ENCODE results near the gene VEZT.
"Not testable (repeated sequence)": the region's sequence is repeated elsewhere in the genome, so short reads cannot be mapped to it uniquely, and the experiment has no call there.

VEZT gene

DNA sequence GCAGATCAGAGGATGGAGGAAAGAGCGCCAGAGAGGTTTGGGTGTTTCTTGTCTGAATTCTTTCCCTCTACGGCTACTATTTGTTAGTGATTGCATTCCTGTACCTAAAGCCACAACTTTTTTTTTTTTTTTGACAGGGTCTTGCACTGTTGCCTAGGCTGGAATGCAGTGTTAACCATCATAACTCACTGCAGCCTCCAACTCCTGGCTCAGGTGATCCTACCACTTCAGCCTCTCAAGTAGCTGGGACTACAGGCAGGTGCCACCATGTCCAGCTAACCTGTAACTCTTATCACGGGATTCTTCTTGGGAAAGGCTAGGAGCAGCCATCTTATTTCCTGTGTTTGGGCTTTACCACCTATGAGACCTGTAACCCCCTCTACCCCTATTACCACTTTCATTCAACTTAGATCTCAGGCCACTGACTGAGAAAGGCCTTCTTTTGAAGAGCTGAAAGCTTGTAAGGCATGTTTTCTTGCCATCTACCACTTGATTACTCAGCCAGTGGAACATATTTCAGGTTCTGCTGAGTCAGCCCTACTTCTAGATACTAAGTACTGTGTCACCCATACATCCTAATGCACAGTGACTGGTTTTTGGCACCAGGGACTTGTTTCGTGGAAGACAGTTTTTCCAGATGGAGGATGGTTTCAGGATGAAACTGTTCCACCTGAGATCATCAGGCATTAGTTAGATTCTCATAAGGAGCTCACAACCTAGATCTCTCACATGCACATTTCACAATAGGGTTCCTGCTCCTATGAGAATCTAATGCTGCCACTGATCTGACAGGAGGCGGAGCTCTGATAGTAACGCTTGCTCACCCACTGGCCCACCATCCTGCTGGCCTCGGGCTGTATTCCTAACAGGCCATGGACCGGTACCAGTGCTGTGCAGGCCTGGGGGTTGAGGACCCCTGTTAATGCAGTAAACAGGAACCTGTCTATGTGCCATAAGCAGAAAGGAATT is 6.9 kb downstream of the VEZT start:
- no peak for DNase-seq (ENCODE audit: low read depth)

DNA sequence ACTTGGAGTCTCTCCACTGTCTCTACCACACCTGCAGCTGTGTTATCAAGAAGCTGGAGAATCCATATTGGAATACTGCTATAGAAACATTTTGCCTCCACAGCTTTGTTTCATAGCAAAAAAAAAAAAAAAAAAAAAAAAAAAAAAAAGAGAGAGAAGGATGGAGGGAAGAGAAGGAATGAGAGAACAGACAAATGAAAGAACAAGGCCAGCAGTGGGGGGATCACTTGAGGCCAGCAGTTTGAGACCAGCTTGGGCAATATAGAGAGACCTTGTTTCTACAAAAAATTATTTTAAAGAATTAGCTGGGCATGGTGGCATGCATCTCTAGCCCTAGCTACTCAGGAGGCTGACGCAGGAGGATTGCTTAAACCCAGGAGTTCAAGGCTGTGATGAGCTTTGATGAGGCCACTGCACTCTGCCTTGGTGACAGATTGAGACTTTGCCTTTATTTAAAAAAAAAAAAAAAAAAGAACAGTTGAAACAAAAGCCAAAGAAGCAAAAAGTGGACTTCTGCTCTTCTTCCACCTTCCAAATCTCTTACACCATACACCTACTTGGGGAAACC is 8.1 kb downstream of the VEZT start:
- DNase-seq (ENCODE audit: low read depth), result no peak

- no peak for DNase-seq (ENCODE audit: low read depth)
Measured at GRCh38 chr12:95227818-95228356, 10.3 kb downstream of the VEZT start.

- DNase-seq (ENCODE audit: low read depth), result no peak
Measured at GRCh38 chr12:95228617-95229016, 11.0 kb downstream of the VEZT start.

DNA sequence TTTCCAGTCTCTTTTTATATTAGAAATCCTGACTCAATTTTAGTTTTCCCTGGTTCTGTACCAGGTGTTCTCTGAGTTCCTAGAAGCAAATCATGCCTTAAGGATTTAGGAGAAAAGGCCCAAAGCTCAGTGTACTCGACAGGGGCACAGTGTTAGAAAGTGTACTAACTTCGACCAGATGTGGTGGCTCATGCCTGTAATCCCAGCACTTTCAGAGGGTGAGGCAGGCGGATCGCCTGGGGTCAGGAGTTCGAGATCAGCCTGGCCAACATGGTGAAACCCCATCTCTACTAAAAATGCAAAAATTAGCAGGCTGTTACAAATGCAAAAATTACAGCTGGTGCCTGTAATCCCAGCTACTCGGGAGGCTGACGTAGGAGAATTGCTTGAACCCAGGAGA is 12.0 kb downstream of the VEZT start:
- no peak for DNase-seq (ENCODE audit: low read depth)

DNA sequence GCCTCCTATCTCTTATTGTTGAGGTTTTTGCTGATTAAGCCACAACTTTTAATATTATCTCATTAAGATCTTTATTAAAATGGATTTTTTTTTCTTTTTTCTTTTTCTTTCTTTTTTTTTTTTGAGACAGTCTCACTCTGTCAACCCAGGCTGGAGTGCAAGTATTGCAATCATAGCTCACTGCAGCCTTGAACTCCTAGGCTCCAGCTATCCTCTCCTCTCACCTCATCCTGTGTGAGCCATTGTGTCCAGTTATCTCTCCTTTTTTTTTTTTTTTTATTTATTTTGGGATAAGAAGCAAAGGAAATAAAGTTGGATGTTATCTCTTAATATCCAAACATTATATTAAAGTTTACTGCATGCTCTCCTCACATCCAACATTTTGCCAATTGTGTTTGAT is 12.7 kb downstream of the VEZT start:
- DNase-seq (ENCODE audit: low read depth), result no peak

DNA sequence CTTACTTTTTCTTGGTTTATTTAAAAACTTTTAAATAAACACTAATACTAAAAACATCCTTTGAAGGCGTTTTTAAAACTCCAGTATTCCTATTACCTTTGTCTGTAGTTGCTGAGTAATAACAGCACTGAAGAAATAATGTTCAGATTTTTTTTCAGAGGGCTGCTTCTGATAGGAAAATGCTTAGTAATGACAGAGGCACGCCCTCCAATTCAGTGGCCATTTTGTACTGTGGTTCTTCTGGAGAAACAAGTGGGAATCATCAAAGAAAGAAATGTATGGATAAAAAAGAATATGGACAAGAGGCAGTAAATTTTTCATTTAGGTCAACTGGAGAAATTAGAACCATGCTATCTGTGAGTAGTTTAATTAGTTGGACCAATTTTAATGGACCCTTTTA is 13.6 kb downstream of the VEZT start:
- DNase-seq (ENCODE audit: low read depth), result no peak

GRCh38 chr12:95234187-95234586 is 16.6 kb downstream of the VEZT start:
- DNase-seq (ENCODE audit: low read depth), result not testable (repeated sequence)

GRCh38 chr12:95235621-95236020 is 18.0 kb downstream of the VEZT start:
- DNase-seq (ENCODE audit: low read depth), result not testable (repeated sequence)

DNA sequence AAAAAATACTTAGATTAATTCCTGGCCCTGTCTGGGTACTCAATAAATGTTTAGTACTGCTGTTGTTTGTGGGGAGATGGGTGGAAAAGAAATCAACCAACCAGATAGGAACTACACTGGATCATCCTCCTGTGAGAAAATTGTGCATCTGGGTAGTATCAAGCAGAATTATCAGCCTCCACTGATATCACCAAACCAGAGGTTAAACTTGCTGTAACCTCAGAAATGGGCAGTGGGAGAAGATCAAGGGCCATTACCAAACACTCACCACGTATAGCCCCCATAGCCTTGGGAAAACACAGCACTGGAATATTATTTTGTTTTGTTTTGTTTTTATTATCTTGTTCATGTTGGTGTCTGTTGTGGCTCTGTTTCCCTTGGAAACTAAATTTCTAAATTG is 19.7 kb downstream of the VEZT start:
- DNase-seq (ENCODE audit: low read depth), result no peak

- DNase-seq (ENCODE audit: low read depth), result no peak
Measured at GRCh38 chr12:95238150-95238549, 20.5 kb downstream of the VEZT start.

DNA sequence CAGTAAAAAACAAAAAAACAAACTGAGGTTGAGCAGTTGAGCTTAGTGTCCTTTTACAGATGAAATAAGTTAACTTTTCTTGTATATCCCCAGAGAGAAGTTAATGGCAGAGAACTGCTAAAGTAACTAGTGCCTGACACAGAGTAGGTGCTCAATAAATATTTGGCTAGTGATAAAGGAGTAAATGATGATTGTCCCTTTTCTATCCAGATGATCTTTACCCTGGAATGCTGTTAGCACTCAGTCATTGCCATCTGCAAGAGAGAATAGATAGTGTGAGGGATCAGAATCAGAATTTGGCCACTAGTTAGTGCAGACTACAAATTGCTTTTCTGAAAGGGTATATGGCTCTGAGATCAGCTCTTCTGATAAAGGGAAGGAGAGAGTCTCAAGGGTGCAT is 21.6 kb downstream of the VEZT start:
- no peak for DNase-seq (ENCODE audit: low read depth)

DNA sequence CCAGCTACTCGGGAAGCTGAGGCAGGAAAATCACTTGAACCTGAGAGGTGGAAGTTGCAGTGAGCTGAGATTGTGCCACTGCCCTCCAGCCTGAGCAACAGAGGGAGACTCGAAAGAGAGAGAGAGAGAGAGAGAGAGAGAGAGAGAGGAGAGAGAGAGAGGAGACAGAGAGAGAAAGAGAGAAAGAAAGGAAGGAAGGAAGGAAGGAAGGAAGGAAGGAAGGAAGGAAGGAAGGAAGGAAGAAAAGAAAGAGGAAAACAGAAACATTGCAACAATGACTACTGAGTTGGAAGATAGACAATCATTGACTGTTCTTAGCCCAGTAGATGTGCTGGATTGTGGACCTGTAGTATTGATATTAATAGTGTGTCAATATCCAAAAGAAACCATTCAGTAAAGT is 22.2 kb downstream of the VEZT start:
- not testable (repeated sequence) for DNase-seq (ENCODE audit: low read depth)

DNA sequence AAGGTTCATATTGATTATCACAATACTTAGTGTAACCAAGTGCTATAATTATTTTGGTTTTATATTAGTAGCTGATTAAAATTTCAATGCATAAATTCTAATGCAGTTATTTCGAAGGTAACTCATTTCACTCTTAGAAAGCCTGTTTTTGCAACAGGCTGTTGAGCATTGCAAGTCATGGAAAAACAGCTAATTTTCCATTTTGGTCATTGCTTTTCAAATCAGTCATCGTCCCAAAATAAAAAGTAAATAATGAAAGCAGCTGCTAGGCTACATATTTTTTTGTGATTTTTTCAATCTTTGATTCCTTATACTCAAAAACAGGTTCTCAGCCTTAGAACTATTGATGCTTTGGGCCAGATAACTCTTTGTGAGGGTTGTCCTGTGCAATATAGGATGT is 22.9 kb downstream of the VEZT start:
- DNase-seq (ENCODE audit: low read depth), result no peak

- not testable (repeated sequence) for DNase-seq (ENCODE audit: low read depth)
Measured at GRCh38 chr12:95241138-95241537, 23.5 kb downstream of the VEZT start.

DNA sequence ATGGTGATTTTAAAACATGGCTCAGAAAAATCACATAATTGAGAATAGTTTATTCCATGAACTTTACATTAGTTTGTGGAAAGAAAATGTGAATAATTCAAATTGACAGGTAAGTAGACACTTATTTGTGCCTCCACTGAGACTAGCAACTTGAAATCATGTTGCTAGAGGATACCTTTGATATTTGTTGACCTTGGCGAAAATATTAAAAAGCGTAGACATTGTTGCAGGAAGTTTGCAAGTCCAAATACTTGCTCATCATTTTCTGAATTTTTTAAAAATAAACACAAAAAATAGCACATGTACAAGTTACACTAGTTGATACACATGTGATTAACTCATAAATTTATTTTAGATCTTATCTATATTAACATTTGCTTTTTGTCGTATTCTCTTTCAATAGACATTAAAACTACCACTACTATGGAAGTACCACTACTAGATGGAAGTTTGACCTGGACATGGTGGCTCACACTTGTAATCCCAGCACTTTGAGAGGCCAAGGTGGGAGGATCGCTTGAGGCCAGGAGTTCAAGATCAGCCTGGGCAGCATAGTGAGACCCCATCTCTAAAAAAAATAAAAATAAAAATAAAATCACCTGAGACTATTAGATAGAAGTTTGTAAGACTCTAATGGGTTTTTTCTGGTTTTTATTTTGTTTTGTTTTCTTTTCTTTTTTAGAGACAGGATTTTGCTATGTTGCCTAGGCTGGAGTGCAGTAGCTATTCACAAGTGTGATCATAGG is 24.3 kb downstream of the VEZT start:
- DNase-seq (ENCODE audit: low read depth), result no peak

- DNase-seq (ENCODE audit: low read depth), result no peak
Measured at GRCh38 chr12:95243497-95244183, 26.0 kb downstream of the VEZT start.

- no peak for DNase-seq (ENCODE audit: low read depth)
Measured at GRCh38 chr12:95244350-95244749, 26.7 kb downstream of the VEZT start.

DNA sequence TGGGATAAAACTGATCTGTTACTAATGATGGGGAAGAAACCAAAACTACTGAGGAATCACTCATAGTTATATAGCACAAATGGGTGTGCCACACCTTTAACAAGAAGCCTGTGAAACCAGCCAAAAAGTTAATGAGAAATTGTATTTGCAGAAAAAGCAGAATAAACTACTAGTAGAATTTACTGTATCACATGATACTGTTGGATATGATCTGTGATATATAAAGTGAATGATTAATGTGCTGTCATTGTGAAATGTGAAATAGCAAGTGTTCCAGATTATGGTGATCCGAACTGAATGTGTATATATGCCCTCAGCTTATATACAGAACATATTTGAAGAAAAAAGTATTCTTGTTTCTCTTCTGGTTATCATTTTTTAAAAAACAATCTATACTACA is 30.5 kb downstream of the VEZT start:
- no peak for DNase-seq (ENCODE audit: low read depth)

- no peak for DNase-seq (ENCODE audit: low read depth)
Measured at GRCh38 chr12:95248604-95249360, 31.2 kb downstream of the VEZT start.

DNA sequence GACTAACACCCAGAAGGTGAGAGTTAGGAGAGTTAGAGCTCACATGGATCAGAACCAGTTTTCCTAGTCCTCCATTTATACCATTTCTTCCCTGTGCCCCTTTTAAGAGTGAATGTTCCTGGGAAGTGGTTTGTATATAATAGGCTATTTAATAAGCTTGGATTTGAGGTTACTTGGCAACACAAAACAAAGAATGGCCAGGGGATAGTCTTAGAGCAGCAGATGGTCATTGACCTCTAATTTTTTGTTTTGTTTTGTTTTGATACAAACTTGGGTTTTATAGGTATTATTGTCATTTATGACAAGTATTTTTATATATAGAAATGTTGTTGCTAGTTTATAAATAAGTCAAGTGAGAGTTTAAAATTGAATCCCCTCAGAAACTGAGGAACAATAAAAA is 35.8 kb downstream of the VEZT start:
- no peak for DNase-seq (ENCODE audit: low read depth)

Data from stromal cell of bone marrow (primary cell).